ENCODE results near the gene CHCHD10. TPM values are rescaled to one million over a fixed set of nuclear protein-coding genes. Genes with fewer than 3 reads are reported as not detected.

CHCHD10 gene
- total and polyA plus RNA-seq, 11 donors, result 374 to 2,069 (median 944) TPM

DNA sequence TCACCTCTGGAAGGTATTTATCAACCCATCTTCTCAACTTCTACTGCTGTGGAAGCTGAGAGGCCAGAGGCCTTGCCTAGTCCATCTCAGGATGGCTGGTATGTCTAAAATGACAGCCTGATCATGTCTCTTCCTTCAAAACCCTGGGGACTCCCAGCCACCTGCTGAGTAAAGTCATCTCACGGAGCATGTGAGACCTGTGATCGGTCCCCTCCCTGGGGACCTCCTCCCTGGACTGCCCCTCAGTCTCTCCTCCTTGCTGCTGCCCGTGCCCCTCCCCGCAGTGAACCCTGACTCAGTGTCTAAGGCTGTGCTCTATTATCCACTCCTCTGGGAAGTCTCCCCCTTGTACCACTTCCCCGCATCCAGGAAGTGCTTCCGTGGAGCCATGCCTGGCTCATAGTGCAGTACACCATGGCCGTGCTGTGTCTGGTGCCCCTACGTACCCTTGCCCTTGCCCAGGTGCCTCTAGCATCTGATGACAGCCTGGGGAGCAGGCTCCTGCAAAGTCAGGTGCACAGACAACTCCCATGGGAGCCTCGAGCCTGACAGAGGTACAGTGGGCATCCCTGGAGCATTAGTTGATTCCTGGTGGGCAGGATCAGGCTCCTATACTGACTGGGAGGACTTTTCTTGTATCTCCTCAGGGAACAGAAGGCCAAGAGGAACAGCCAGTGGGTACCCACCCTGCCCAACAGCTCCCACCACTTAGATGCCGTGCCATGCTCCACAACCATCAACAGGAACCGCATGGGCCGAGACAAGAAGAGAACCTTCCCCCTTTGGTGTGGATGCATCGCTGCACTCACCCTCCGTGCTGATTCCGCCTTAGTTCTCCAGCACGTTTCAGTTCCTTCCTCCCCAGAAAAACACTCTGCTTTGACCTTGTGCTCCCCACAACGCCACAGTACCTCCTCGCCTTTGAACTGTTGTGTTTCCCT lies 32.8 kb upstream of the CHCHD10 start:
- intact Hi-C loops (cut with DNase I), result no loop called here
- Histone ChIP-seq H3K4me3 (no peak overlapping the region), H3K4me1 (peaks cover 0 to 5% (median 0%) of the 10 kb centered on the region in 12 donors), H3K27ac (no peak overlapping the region), H3K9me3 (no peaks in the 10 kb centered on the region), H3K27me3 (no peaks in the 10 kb centered on the region), H3K36me3 (peaks cover 0 to 97% (median 88%) of the 10 kb centered on the region in 9 donors)
- DNase-seq (peak in 1 of 5 donors; percentile 39), ATAC-seq (no peak)
- 90 to 93% (median 92%) methylated on average over 16 to 18 of the region's 18 CpGs for WGBS, 4 donors
- TF ChIP-seq POLR2A (IDR thresholded peaks at IDR 0.05), result no peak
- no peak for TF ChIP-seq CTCF (IDR thresholded peaks at IDR 0.05)

DNA sequence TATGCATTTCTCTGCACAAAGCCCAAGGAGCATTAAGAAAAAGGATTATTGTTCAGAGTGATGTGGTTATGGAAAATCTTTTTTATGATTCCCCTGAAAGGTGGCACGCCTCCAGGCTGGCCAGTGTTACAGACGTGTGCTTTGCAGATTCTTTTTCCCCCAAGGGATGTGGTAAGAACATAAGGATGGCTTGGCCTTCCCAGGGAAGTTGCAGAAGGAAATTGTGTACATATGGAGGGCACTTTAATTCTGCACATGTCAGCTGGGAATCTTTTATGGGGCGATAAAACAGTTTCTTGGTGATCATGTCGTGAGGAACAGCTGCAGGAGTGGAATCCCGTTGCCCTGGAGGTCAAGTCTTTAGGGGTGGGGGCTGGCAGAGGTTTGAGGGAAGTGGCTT lies 28.7 kb upstream of the CHCHD10 start:
- no peak for DNase-seq
- Histone ChIP-seq H3K36me3 (peaks cover 0 to 97% (median 86%) of the 10 kb centered on the region in 9 donors), H3K9me3 (no peaks in the 10 kb centered on the region), H3K27me3 (no peaks in the 10 kb centered on the region), H3K27ac (no peak overlapping the region), H3K4me3 (no peak overlapping the region), H3K4me1 (peaks cover 0 to 8% (median 5%) of the 10 kb centered on the region in 12 donors)
- WGBS, 4 donors, result 65 to 78% (median 68%) methylated on average over 5 of the region's 5 CpGs
- TF ChIP-seq POLR2A (IDR thresholded peaks at IDR 0.05) (no peak), CTCF (IDR thresholded peaks at IDR 0.05) (no peak)
- ATAC-seq, result no peak
- intact Hi-C loops (cut with DNase I), result no loop called here

- TF ChIP-seq CTCF (IDR thresholded peaks at IDR 0.05) (no peak), POLR2A (IDR thresholded peaks at IDR 0.05) (no peak)
- H3K4me3 ChIP-seq, result no peak overlapping the region
- no peaks in the 10 kb centered on the region for H3K9me3 ChIP-seq
- H3K36me3 ChIP-seq, result peaks cover 0 to 73% (median 59%) of the 10 kb centered on the region in 9 donors
- H3K4me1 ChIP-seq, result peaks cover 4 to 40% (median 29%) of the 10 kb centered on the region in 12 donors
- 73 to 92% (median 81%) methylated on average over 5 to 8 of the region's 8 CpGs for WGBS, 4 donors
- no peaks in the 10 kb centered on the region for H3K27me3 ChIP-seq
- ATAC-seq (no peak), DNase-seq (peak in 1 of 5 donors; percentile 8)
- intact Hi-C loops (cut with DNase I), result no loop called here
- H3K27ac ChIP-seq, result no peak overlapping the region
Observed at GRCh38 chr22:23793326-23793725, 25.6 kb upstream of the CHCHD10 start.

Data from heart left ventricle (tissue), 16 donors.